ENCODE data around the gene GRIK1.

The GRIK1 gene

DNA sequence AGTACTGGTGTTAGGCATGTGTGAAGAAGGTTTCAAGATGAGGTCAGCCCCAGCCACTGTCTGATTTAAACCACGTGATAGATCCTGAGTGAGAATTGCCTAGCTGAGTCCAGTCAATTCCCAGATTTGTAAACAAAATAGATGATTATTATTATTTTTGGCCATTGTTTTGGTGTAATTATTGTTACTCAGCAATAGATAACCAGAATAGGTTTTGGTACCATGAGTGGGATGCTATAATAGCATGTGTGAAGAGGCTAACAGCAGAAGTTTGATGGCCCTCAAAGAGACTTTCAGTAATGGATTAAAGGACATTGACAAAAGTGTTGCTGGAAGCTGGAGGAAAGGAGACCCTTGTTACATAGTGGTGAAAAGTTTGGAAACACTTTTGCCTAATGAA lies 426.3 kb downstream of the GRIK1 start:
- FAIRE-seq, result no peak

GRCh38 chr21:29511096-29511495 lies 428.7 kb downstream of the GRIK1 start:
- no peak for FAIRE-seq

DNA sequence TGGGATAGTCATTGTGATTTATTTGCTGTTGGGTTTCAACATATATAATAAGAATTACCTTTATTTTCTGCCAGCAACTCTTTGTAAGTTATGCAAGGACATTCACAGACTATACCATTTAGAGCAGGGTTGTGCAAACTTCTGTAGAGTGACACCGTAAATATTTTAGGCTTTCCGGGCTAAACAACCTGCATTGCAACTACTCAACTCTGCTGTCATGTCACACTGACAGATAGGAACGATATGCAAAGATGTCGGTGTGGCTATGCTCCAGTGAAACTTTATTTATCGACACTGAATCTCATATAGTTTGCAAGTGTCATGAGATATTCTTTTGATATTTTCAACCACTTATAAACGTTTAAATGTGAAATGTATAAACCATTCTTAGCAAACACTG lies 430.7 kb downstream of the GRIK1 start:
- no peak for FAIRE-seq

DNA sequence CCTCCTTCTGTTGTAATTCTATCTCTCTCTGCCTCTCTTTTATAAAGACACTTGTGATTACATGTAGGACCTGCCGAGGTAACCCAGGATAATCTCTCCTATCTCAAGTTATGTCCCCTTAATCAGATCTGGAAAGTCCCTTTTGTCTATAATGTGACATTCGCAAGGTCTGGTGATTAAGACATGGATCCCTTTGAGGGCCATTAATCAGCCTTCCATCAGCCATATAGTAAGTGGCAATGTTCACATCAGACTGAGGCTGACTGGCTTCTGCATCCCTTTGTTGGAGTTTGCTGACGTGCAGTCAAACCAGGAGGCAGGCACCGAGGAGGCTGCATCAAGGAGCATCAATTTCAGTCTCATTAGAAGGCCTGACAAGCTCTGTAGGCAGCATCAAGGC lies 431.5 kb downstream of the GRIK1 start:
- FAIRE-seq, result no peak

GRCh38 chr21:29506947-29507346 lies 432.8 kb downstream of the GRIK1 start:
- FAIRE-seq, result no peak

GRCh38 chr21:29506214-29506613 lies 433.6 kb downstream of the GRIK1 start:
- no peak for FAIRE-seq

- no peak for FAIRE-seq
Measured at GRCh38 chr21:29504751-29505321, 435.0 kb downstream of the GRIK1 start.

GRCh38 chr21:29501451-29501850 lies 438.3 kb downstream of the GRIK1 start:
- FAIRE-seq, result no peak

DNA sequence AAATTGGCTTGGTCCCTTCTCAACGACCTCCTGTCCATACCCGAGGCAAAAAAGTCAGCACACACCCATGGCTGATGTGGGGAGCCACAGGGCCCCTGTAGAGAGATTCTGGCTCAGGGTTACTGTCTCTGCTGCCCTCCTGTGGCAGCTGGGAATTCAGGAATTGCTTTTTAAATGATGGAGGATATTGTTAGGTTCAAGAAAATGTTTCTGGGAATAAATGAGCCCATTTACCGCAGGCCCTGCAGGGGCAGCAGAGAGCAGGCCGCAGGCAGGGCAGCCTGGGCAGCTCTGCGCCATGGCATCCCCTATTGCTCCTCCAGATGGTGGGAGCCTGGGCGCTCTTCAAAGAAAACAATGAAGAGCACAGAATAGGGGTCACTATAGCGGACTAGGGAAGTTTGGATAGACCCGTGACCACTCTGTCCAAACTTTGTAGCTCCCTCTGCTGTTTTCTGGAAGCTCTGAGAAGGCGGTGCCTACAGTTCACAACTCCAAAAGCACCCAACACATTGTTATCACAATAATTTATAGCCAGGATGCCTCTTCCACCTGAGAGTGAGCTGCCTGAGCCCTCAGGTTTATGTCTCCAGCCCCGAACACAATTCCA lies 440.0 kb downstream of the GRIK1 start:
- peak; percentile 71 for FAIRE-seq

DNA sequence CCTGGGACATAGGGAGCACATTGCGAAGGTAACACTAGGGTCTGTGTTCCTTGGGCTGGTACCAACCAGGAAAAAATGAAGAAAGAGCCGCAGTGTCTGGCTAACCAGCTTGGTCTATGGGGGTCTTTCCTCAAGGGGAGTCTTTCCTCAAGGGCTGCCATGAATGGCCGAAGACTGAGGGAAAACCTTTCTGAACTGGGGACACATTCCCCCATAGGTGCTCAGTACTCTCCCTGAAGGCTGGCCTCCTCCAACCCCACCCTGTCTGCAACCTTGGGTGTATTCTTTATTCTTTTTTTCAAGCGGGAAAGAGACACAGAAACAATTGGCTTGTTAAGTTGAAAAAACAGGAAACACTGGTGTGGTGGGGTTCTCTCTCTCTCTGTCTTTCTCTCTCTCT lies 440.6 kb downstream of the GRIK1 start:
- no peak for FAIRE-seq

GRCh38 chr21:29496337-29496736 lies 443.5 kb downstream of the GRIK1 start:
- FAIRE-seq, result no peak

DNA sequence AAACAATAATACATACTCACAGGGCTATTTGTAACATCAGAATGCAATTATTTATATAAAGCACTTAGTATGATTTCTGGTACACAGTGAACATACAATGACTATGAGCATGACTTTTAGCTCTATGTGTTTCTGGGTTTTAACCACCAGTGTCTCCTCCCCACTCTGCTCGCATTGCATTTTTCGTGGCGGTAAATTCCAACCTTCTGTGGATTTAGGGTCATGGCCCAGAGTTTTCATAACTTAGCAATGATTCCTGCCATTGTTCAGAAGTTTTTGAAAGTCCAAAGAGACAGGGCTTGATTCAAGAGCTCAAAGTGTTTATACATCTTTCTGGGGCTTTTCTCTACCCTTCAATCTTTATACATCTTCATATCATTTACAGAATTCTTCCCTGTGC lies 449.8 kb downstream of the GRIK1 start:
- FAIRE-seq, result no peak

GRCh38 chr21:29487154-29487553 lies 452.6 kb downstream of the GRIK1 start:
- no peak for FAIRE-seq
